Activated naive CD8-positive, alpha-beta T cell (primary cell): ENCODE measurements around the gene ZMYM3.
A peak's percentile ranks its signal among the peaks of the same experiment; 100 is the strongest.

Experiments
- H3K27ac Mint-ChIP-seq: one replicate; pipeline ENCODE4 v1.8.0; 2021; ENCODE audit warnings: mixed read lengths
- H3K27me3 Mint-ChIP-seq: one replicate; pipeline ENCODE4 v1.8.0; 2021; ENCODE audit warnings: mixed read lengths
- H3K36me3 Mint-ChIP-seq: one replicate; pipeline ENCODE4 v1.8.0; 2021; ENCODE audit warnings: mixed read lengths
- H3K4me1 Mint-ChIP-seq: one replicate; pipeline ENCODE4 v1.8.0; 2021; ENCODE audit warnings: low read depth, mixed read lengths
- H3K4me3 Mint-ChIP-seq: one replicate; pipeline ENCODE4 v1.8.0; 2021; ENCODE audit warnings: mild to moderate bottlenecking, mixed read lengths
- H3K9me3 Mint-ChIP-seq: one replicate; pipeline ENCODE4 v1.8.0; 2021; ENCODE audit warnings: low read depth, mixed read lengths

Gene ZMYM3

DNA sequence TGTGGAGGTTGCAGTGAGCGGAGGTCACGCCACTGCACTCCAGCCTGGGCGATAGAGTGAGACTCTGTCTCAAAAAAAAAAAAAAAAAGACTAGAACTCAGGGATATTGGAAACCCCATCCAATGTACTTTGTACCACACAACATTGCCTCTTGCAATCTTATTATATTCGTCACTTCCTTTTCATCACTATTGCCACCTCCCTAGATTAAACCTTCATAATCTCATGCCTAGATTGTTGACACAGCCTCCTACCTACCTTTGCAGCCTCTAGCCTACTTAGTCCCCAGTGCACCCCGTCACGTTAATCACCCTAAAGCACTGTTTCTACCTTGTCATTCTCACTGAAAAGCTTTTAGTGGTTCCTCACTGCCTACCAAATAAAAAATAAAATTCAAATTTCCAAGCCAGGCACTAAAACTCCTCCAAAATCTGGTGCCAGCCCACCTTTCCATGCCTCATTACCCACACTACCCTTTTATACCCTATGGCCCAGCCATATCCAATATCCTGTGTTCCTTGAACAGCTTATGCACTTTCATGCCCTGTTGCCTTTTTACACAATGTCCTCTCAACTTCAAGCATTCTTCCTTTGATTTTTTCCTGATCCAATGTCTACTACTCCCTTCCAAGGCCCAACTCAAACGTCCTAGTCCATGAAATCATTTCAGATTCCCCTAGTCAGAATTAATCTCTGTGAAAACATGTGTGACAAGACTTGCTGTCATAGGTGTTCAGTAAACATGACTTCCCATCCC is 54.5 kb downstream of the ZMYM3 start:
- Mint-ChIP-seq H3K4me3 (peak overlapping the region; percentile 4), H3K27ac (no peak overlapping the region), H3K4me1 (peaks cover 21% of the 10 kb centered on the region), H3K27me3 (no peaks in the 10 kb centered on the region), H3K9me3 (no peaks in the 10 kb centered on the region), H3K36me3 (no peaks in the 10 kb centered on the region)

DNA sequence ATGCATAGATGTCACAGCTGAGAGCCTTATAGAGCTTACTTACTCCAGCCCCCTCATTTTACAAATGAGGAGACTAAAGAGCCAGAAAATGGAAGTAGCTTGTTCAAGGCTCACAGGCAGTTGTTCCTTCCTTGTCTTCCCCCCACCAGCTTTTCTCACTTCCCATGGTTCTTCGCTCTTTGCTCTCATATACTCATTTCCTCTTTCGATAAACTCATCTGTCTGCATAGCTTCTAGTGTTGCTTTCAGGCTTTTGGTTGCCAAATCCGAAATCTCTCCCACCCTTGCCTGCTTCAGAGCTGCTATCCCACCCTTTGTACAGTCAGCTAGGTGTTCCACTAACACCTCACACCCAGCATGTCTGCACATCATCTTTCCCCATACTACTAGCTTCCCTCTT is 55.9 kb downstream of the ZMYM3 start:
- Mint-ChIP-seq H3K4me1 (peaks cover 26% of the 10 kb centered on the region), H3K9me3 (no peaks in the 10 kb centered on the region), H3K27ac (peak overlapping the region; percentile 92), H3K4me3 (peak overlapping the region; percentile 95), H3K36me3 (no peaks in the 10 kb centered on the region), H3K27me3 (no peaks in the 10 kb centered on the region)

DNA sequence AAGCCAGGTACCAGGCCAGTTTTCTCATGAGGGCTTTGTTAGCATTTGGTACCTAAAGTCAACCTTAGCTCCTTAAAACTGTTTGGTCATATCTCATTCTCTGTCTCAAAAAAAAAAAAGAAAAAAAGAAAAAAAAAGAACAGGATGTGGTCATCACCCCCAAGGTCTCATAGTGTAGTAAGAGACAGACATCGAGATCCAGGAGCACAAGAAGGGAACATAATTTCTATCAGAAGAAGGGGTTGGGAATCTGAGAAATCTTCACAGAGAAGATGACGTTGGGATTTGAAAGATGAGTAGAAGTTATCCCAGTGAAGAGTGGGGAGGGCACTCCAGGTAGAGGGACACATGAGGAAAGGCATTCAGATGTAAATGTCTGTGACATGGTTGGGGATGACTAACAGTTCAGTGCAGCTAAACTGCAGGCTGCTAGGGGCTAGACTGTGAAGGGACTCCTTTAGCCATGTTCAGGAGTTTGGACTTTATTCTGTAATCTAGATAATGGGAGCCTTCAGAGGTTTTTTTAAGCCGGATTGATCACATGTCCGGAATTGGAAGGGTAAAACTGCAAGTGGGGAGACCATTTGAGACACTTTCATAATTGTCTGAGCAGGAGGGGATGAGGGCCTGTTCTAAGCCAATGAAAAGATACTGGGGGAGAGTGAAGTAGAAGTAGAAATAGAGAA is 57.8 kb downstream of the ZMYM3 start:
- no peaks in the 10 kb centered on the region for H3K27me3 Mint-ChIP-seq

DNA sequence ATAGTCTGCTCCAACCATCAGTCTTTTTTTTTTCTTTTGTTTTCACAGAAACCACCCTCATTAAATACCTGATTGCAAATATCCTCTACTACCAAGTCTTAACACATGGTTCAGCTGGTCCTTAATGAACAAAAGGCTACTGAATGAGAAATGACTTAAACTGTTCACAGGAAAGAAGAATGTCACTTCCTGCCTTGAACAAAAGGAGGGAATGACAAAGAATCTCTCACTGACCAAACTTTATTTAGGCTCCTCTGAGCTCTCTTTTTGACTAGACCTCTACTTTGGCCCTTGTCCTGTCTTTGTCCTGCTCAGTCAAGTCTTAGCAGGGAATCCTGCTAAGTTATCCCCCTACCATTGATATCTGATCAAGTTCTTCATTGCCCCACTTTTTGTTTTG is 62.7 kb downstream of the ZMYM3 start:
- Mint-ChIP-seq H3K4me3 (no peak overlapping the region), H3K4me1 (peaks cover 27% of the 10 kb centered on the region), H3K27ac (peak overlapping the region; percentile 54), H3K27me3 (no peaks in the 10 kb centered on the region), H3K36me3 (peaks cover 2% of the 10 kb centered on the region), H3K9me3 (no peaks in the 10 kb centered on the region)

More for the DNA sequence above, 57.8 kb downstream of the ZMYM3 start:
- Mint-ChIP-seq H3K4me3 (peak overlapping the region; percentile 98), H3K27ac (peak overlapping the region; percentile 99), H3K4me1 (peaks cover 35% of the 10 kb centered on the region), H3K9me3 (no peaks in the 10 kb centered on the region), H3K36me3 (peaks cover under 1% of the 10 kb centered on the region)
